ENCODE data around the gene TRAPPC2. TPM values are rescaled to one million over a fixed set of nuclear protein-coding genes. Genes with fewer than 3 reads are reported as not detected.

The TRAPPC2 gene
- total and polyA plus RNA-seq, 2 of the 4 experiments (the other 2 are of a cell fraction): 11.3 to 13.8 TPM

DNA sequence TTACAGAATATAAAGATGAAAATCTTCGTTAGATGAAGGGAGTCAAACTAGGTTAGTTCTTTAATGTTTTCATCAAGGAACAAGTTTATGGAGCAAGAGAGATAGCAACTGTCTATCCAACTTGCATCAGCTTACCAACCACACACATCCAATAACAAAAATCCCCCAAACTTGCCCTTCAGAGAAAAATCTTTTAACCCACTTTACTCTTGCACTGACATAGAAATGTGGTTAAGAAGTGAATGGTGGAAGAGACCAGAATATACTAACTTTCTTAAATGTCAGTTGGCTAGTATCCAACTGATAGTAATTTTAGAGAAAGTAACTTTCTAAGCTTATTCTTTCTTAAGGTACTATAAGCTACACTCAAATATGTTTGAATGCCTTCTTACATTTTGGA is 47.2 kb downstream of the TRAPPC2 start:
- H2BK15ac ChIP-seq (ENCODE audit: low read depth, low read length): no peak overlapping the region
- H3K4me3 ChIP-seq (ENCODE audit: insufficient read depth, low read depth, low read length): no peak overlapping the region
- H3K56ac ChIP-seq (ENCODE audit: extremely low read depth, insufficient read depth, low read length): no peak overlapping the region
- POLR2A ChIA-PET (ENCODE audit: unreplicated experiment): no interaction called here
- H3K79me1 ChIP-seq (ENCODE audit: low read depth in 1 of 2, low read length in 2 of 2): peaks cover 9 to 20% of the 10 kb centered on the region in 2 experiments; a peak in 2 of 4 replicates
- H4K20me1 ChIP-seq (ENCODE audit: insufficient read depth, low read length): 0 out of 2 replicates have a peak, but pooled peaks cover 4% of the 10 kb centered on the region
- H3K27ac ChIP-seq (ENCODE audit: insufficient read depth, low read length): no peak overlapping the region
- H2AFZ ChIP-seq (replicated peaks; ENCODE audit: low read length, poor library complexity): no peak overlapping the region
- H4K5ac ChIP-seq (ENCODE audit: low read depth, low read length): no peak overlapping the region
- H3K4me2 ChIP-seq (ENCODE audit: low read depth, low read length): no peak overlapping the region
- H2AK9ac ChIP-seq (replicated peaks; ENCODE audit: low read depth, low read length, poor library complexity): no peak overlapping the region
- no peaks in the 10 kb centered on the region for H3K4me1 ChIP-seq (ENCODE audit: control insufficient read depth, insufficient read depth, low read length)
- H3K18ac ChIP-seq (ENCODE audit: low read depth, low read length): no peak overlapping the region
- TF ChIP-seq ELK1 (IDR thresholded peaks at IDR 0.05; ENCODE audit: borderline replicate concordance, low read depth, low read length) (no peak), FOS (IDR thresholded peaks at IDR 0.05; ENCODE audit: low read depth, low read length) (no peak)
- ATAC-seq (ENCODE audit: low read depth) (no peak), DNase-seq (no peak)
- in situ Hi-C loops (cut with MboI; ENCODE audit: low sequenced_read_pairs) (no loop called here), intact Hi-C loops (cut with micrococcal nuclease) (no loop called here), dilution Hi-C loops (cut with HindIII; ENCODE audit: low sequenced_read_pairs, unreplicated experiment) (no loop called here)
- H3K23ac ChIP-seq (ENCODE audit: low read depth, low read length): no peak overlapping the region
- no peak overlapping the region for H3K14ac ChIP-seq (replicated peaks; ENCODE audit: low read depth, low read length)
- no TSS peak for BruUV-seq (replicated peaks)
- H3K27me3 ChIP-seq (ENCODE audit: control insufficient read depth, insufficient read depth, low read length): peaks cover 7% of the 10 kb centered on the region
- H3K4ac ChIP-seq (ENCODE audit: low read depth, low read length): no peak overlapping the region
- H2BK20ac ChIP-seq (ENCODE audit: low read depth, low read length): no peak overlapping the region
- no peaks in the 10 kb centered on the region for H3K9me3 ChIP-seq (ENCODE audit: control insufficient read depth, insufficient read depth, low read length)
- no peaks in the 10 kb centered on the region for H3K9me1 ChIP-seq (ENCODE audit: insufficient read depth, low read length)
- H2AK5ac ChIP-seq (ENCODE audit: low read depth, low read length): no peak overlapping the region
- H4K8ac ChIP-seq (ENCODE audit: low read depth in 2 of 2, low read length in 2 of 2): no peak overlapping the region
- no peak overlapping the region for H2BK120ac ChIP-seq (ENCODE audit: low read depth, low read length)
- CTCF ChIA-PET: no interaction called here
- no peaks in the 10 kb centered on the region; the same call in 1 of the 2 replicates for H3K36me3 ChIP-seq (ENCODE audit: control insufficient read depth, insufficient read depth, low read length)
- H3K9ac ChIP-seq (ENCODE audit: low read depth, low read length): no peak overlapping the region
- no peak overlapping the region for H4K91ac ChIP-seq (ENCODE audit: insufficient read depth, low read depth, low read length)
- WGBS, 2 experiments (ENCODE audit: extremely low coverage in 2 of 2, insufficient read length in 1 of 2): no CpG with 5 or more reads among the region's 1 CpG
- no peak overlapping the region for H2BK5ac ChIP-seq (ENCODE audit: low read depth, low read length, poor library complexity, severe bottlenecking)
